KMS-11 (cell line): ENCODE measurements around the gene RMDN2.

Source experiments
- H2AFZ ChIP-seq: fragments of 200-600 bp; sonication (generic); 2 replicates; pipeline ENCODE4 v1.6.1; 2016; ENCODE audit warnings: antibody characterized with exemption, mixed run types, low read depth
- H3K27ac ChIP-seq: fragments of 200-600 bp; sonication (generic); 2 replicates; pipeline ENCODE4 v1.6.1; 2016; ENCODE audit warnings: mild to moderate bottlenecking, mixed run types
- H3K27me3 ChIP-seq: fragments of 200-600 bp; sonication (generic); 2 replicates; pipeline ENCODE4 v1.6.1; 2017; ENCODE audit warnings: mild to moderate bottlenecking, low read depth, mixed run types, moderate library complexity; ENCODE audit not compliant: insufficient read depth
- H3K36me3 ChIP-seq: fragments of 200-600 bp; sonication (generic); 2 replicates; pipeline ENCODE4 v1.6.1; 2017; ENCODE audit warnings: mild to moderate bottlenecking, mixed run types; ENCODE audit not compliant: insufficient read depth
- H3K4me1 ChIP-seq: fragments of 200-600 bp; sonication (generic); 2 replicates; pipeline ENCODE4 v1.6.1; 2016; ENCODE audit warnings: mild to moderate bottlenecking, low read depth, mixed run types; ENCODE audit not compliant: poor library complexity, severe bottlenecking
- H3K4me2 ChIP-seq: fragments of 200-600 bp; sonication (generic); 2 replicates; pipeline ENCODE4 v1.7.0; 2016; ENCODE audit warnings: mild to moderate bottlenecking, mixed run types
- H3K4me3 ChIP-seq: fragments of 200-600 bp; sonication (generic); IDR thresholded peaks from 2 replicates; pipeline ENCODE4 v1.6.1; 2017; ENCODE audit warnings: low read depth, low read length, mixed read lengths; ENCODE audit not compliant: insufficient read depth
- H3K79me2 ChIP-seq: fragments of 200-600 bp; sonication (generic); 2 replicates; pipeline ENCODE4 v1.6.1; 2016; ENCODE audit warnings: low read depth, mixed run types; ENCODE audit not compliant: insufficient read depth
- H3K9ac ChIP-seq: fragments of 200-600 bp; sonication (generic); 2 replicates; pipeline ENCODE4 v1.6.1; 2016; ENCODE audit warnings: mild to moderate bottlenecking, mixed run types
- H4K20me1 ChIP-seq: fragments of 200-600 bp; sonication (generic); 2 replicates; pipeline ENCODE4 v1.6.1; 2016; ENCODE audit warnings: mild to moderate bottlenecking, mixed run types; ENCODE audit not compliant: insufficient read depth
- CTCF ChIP-seq: fragments of 200-600 bp; sonication (generic); conservative IDR thresholded peaks from 2 replicates; pipeline ENCODE4 v1.6.1; 2017; ENCODE audit warnings: low read depth, mild to moderate bottlenecking, antibody characterized with exemption, low read length, moderate library complexity, mixed read lengths

The RMDN2 gene

GRCh38 chr2:37987098-37987775, 62.1 kb downstream of the RMDN2 start:
- no peak overlapping the region for H3K4me2 ChIP-seq
- no peak overlapping the region for H3K27ac ChIP-seq
- H3K79me2 ChIP-seq, result no peaks in the 10 kb centered on the region
- no peaks in the 10 kb centered on the region for H3K27me3 ChIP-seq
- no peak overlapping the region for H3K4me3 ChIP-seq
- no peaks in the 10 kb centered on the region for H3K36me3 ChIP-seq
- peaks cover 3% of the 10 kb centered on the region for H3K4me1 ChIP-seq
- H2AFZ ChIP-seq, result no peak overlapping the region
- no peak overlapping the region for H3K9ac ChIP-seq
- no peak for TF ChIP-seq CTCF
- H4K20me1 ChIP-seq, result no peaks in the 10 kb centered on the region

GRCh38 chr2:37992601-37993000, 67.5 kb downstream of the RMDN2 start:
- H3K36me3 ChIP-seq, result no peaks in the 10 kb centered on the region
- no peaks in the 10 kb centered on the region for H3K4me1 ChIP-seq
- H3K27me3 ChIP-seq, result no peaks in the 10 kb centered on the region
- H3K9ac ChIP-seq, result no peak overlapping the region
- H3K4me3 ChIP-seq, result no peak overlapping the region
- H3K27ac ChIP-seq, result no peak overlapping the region
- no peaks in the 10 kb centered on the region for H4K20me1 ChIP-seq
- TF ChIP-seq CTCF, result no peak
- H3K79me2 ChIP-seq, result no peaks in the 10 kb centered on the region
- no peak overlapping the region for H3K4me2 ChIP-seq
- H2AFZ ChIP-seq, result no peak overlapping the region

GRCh38 chr2:37993143-37993542, 68.1 kb downstream of the RMDN2 start:
- Histone ChIP-seq H4K20me1 (no peaks in the 10 kb centered on the region), H3K79me2 (no peaks in the 10 kb centered on the region), H3K4me2 (no peak overlapping the region), H3K4me3 (no peak overlapping the region), H3K9ac (no peak overlapping the region), H2AFZ (no peak overlapping the region), H3K4me1 (no peaks in the 10 kb centered on the region), H3K36me3 (no peaks in the 10 kb centered on the region), H3K27me3 (no peaks in the 10 kb centered on the region), H3K27ac (no peak overlapping the region)
- TF ChIP-seq CTCF, result no peak

GRCh38 chr2:37997629-37998028, 72.5 kb downstream of the RMDN2 start:
- H3K4me2 ChIP-seq, result no peak overlapping the region
- no peak overlapping the region for H3K9ac ChIP-seq
- no peak overlapping the region for H3K4me3 ChIP-seq
- H2AFZ ChIP-seq, result no peak overlapping the region
- no peaks in the 10 kb centered on the region for H3K4me1 ChIP-seq
- H3K79me2 ChIP-seq, result no peaks in the 10 kb centered on the region
- H4K20me1 ChIP-seq, result no peaks in the 10 kb centered on the region
- no peak overlapping the region for H3K27ac ChIP-seq
- no peaks in the 10 kb centered on the region for H3K27me3 ChIP-seq
- H3K36me3 ChIP-seq, result no peaks in the 10 kb centered on the region
- TF ChIP-seq CTCF, result no peak
